ENCODE data around the gene PPP1R15B. TPM values are rescaled to one million over a fixed set of nuclear protein-coding genes. Genes with fewer than 3 reads are reported as not detected.

The PPP1R15B gene
- total RNA-seq, 1 donor = 30.3 TPM

- H3K4me3 ChIP-seq (ENCODE audit: low read depth, low read length) = no peak overlapping the region
- TF ChIP-seq CTCF (IDR thresholded peaks at IDR 0.05; ENCODE audit: insufficient read depth, low read length) = no peak
- DNase-seq (ENCODE audit: low read depth) = no peak
Observed at GRCh38 chr1:204355913-204356312, 55.7 kb downstream of the PPP1R15B start.

GRCh38 chr1:204354579-204354978 is 57.0 kb downstream of the PPP1R15B start:
- H3K4me3 ChIP-seq (ENCODE audit: low read depth, low read length) = no peak overlapping the region
- TF ChIP-seq CTCF (IDR thresholded peaks at IDR 0.05; ENCODE audit: insufficient read depth, low read length) = no peak
- DNase-seq (ENCODE audit: low read depth) = no peak

Small RNA genes within 50 kb of the gene (small RNA-seq; reads per million reads assigned to genes)
- not detected for gene AL606489.2

Other genes with a start within 250 kb of the PPP1R15B start
- gene REN, start 245.5 kb downstream of the PPP1R15B start, total RNA-seq (ENCODE audit: low replicate concordance) = not detected in 2 replicates
- gene KISS1, start 215.3 kb downstream of the PPP1R15B start, total RNA-seq (ENCODE audit: low replicate concordance) = not detected in 2 replicates
- not detected in 2 replicates for gene GOLT1A, start 197.8 kb downstream of the PPP1R15B start, total RNA-seq (ENCODE audit: low replicate concordance)
- 3.6 and 5.1 TPM in 2 replicates for gene PLEKHA6, start 51.9 kb downstream of the PPP1R15B start, total RNA-seq (ENCODE audit: low replicate concordance)
- gene PIK3C2B, start 83.0 kb upstream of the PPP1R15B start, total RNA-seq (ENCODE audit: low replicate concordance) = 4.5 and 8.2 TPM in 2 replicates
- gene MDM4, start 104.6 kb upstream of the PPP1R15B start, total RNA-seq (ENCODE audit: low replicate concordance) = 55.1 and 107 TPM in 2 replicates